ENCODE results near the gene ASAP3.
"Not testable (repeated sequence)": the region's sequence is repeated elsewhere in the genome, so short reads cannot be mapped to it uniquely, and the experiment has no call there.

ASAP3 gene

DNA sequence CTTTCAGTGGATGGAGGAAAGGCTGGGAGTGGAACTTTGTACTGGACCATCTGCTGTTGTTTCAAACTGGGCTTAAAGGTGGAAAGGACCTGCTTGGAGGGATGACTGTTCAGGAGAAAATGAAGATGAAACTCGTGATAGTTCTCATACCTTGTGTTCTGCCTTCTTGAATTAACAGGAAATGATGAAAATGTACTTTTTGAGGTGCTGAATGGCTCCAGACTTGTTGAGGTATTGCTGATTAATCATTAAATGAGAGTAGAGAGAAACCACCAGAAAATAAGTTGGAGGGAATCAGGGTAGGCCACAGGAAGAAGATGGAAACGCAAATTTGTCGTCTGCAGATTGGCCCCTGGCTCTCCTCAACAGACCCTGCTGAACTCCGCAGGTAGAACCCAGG is 88.1 kb downstream of the ASAP3 start:
- no peak for DNase-seq (ENCODE audit: low read depth)

DNA sequence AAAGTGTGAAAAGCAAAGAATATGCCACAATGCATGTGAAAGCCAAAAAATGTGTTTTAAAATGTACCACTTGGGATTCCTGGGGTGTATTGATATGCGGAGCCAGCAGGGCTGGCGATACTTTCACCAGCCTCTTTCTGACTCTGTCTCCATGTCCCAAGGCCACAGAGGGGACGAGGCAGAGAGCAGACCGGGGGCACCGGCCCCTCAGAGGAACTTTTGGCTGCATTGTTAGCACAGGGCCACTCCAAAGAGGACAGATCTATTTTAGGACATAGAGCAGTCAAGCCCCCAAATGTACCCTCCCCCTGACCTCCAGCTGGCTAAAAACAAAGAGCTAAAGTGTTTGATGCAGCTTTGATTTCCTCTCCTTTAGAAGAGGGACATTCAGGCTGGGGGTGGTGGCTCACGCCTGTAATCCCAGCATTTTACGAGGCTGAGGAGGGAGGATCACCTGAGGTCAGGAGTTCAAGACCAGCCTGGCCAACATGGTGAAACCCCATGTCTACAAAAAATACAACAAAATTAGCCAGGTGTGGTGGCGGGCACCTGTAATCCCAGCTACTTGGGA is 88.7 kb downstream of the ASAP3 start:
- no peak for DNase-seq (ENCODE audit: low read depth)

DNA sequence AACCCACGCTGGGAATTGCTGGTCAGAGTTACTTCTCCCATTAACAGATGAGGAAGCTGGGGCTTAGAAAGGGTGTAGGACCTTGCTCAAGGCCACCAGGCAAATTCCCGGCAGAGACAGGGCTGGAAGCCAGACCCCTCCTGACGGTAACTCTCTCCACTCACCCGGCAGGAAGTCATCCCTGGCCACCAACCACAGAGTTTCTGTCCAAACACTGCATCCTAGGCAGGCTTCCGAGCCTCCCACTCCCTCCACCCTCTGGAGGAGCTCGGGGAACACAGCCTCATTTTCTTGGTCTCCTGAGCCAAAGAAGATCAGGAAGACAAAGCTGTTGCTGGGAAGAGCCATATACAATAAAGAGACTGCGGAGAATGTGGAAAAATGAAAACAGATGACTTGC is 89.3 kb downstream of the ASAP3 start:
- DNase-seq (ENCODE audit: low read depth): no peak

DNA sequence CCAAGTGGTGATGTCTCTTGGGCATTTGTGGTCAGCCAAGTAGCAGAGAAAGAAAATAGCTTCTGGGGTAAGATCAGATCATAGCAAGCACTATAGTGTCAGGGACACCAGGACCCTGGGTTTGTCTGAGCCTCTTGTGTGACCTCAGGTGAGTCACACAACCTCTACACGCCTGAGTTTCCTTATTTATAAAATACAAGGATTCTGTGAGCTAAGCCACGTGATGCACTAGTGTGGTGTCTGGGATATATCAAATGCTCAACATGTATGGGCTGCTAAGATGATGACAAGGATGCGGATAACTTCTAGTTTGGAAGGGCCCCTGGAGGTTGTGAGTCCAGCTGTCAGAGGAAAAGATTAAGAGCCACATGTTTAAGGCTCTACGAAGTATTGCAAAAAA is 89.8 kb downstream of the ASAP3 start:
- DNase-seq (ENCODE audit: low read depth): no peak

DNA sequence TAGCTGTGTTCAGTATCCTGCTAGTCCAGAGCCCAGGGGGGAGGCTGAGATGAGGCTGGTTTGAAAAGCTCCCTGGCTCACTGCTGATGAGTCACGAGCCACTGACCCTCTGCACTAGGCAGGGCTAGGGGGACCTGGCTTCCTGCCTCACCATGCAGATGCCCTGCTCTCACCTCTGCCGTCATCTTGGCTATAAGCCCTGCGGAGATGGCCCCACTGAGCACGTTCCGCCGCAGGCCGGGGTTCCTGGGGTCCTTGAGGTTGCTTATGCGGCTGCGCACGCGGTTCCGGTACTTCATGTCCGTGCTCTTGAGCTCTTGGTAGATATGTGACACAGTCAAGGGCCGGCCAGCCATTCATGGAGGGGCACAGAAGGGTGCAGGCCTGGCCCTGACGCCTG is 90.3 kb downstream of the ASAP3 start:
- DNase-seq (ENCODE audit: low read depth): no peak

DNA sequence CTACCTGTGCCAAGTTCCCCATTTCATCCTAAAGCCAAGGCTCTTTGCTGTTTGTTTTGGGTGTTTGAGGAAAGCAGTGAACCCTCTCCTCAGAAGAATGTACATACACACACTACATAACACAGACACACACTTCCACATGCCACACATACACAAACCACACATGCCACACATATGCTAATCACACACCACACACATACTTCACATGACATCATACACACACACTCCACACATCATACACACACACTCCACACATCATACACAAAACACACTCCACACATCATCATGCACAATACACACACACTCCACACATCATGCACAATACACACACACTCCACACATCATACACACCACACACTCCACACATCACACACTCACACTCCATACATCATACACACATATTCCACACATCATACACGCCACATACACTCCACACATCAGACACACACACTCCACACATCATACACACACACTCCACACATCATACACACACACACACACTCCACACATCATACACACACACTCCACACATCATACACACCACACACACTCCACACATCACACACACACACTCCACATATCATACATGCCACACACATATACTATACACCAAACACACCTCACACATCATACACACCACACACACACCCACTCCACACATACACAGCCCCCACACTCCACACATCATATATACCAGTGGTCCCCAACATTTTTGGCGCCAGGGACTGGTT is 91.7 kb downstream of the ASAP3 start:
- DNase-seq (ENCODE audit: low read depth): no peak

DNA sequence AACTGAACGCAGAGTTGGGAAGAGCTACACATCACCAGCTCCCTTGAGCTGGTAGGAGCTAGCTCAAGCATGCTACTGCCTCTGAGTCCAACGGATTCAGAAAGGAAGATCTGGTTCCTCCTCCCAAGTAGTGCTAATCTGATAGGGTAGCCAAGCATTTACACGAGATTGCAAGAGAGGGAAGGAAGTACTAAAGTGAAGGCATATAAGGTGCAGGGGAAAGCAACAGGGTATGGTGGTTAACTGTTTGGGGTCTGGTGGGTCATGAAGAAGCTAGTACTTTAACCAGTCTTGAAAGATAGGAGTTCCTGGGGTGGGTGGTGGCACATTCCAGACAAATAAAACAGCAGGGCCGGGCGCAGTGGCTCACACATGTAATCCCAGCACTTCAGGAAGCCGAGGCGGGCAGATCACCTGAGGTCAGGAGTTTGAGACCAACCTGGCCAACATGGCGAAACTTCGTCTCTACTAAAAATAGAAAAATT is 94.1 kb downstream of the ASAP3 start:
- DNase-seq (ENCODE audit: low read depth): no peak

DNA sequence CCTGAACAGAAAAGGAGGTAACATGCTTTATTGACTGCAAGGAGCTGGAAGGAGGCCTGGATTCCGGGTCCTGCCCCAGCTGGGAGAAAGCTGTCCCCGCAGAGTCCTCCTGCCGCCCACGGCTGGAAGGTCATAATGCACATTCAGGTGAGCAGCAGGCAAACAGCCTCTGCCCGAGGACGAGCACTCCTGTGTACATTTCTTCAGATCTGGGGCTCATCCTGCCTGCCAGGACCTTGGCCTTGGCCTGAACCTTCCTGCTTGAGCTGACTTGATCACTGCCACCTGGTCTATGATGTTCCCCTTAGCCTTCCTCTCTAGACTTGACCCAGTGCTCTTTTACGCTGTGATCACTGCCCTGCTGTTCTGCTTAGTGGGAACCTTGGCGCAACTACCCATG is 96.5 kb downstream of the ASAP3 start:
- no peak for DNase-seq (ENCODE audit: low read depth)

DNA sequence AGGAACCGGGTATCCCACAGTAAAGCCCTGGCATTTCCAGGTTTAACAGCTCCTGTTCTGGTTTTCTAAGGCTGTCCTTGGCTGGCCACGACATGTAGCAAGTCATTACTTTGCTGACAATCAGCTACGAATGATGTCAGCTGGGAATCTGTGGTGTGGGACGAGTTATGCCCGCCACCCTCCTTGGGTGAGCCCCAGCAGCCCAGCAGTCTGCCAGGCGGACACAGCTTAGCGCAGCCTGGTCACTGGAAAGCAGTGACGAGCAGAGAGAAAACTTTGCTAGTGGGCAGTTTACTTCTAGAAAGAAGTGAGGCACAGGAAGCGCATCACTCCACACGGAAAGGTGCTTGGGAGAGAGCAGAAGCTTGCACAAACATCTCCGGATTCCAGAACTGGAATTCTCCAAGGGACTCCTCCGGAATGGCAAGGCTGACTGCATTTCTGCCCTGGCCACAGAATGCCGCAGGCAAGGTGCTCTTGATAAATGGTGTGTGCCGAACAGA is 98.8 kb downstream of the ASAP3 start:
- no peak for DNase-seq (ENCODE audit: low read depth)

DNA sequence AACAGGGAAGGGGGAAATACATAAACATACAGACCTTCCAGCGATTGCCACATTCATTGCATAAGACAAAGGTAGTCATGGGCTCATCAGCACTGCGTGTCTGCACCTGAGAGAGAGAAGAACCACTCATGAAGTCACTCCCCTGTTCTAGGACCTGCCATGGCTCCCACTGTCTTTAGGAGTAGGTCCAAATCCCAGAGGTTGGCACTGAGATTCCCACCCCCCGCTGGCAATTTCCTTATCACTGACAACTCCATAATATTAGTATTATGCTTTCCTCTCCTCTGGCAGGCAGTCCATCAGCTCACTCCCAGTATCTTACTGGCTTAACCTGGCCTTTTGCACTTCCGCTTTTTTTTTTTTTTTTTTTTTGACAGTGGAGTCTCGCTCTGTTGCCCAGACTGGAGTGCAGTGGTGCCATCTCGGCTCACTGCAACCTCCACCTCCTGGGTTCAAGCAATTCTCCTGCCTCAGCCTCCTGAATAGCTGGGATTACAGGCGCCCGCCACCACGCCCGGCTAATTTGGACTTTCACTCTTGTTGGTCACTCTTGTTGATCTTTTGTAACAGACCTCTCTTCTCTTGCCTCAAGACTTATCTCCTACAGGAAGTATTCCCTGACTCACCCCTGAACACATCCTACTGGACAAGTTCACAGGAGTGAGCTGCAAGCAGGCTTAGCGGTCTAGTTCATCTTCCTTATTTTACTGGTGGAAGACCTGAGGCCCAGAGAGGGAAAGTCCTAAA is 99.5 kb downstream of the ASAP3 start:
- no peak for DNase-seq (ENCODE audit: low read depth)

DNA sequence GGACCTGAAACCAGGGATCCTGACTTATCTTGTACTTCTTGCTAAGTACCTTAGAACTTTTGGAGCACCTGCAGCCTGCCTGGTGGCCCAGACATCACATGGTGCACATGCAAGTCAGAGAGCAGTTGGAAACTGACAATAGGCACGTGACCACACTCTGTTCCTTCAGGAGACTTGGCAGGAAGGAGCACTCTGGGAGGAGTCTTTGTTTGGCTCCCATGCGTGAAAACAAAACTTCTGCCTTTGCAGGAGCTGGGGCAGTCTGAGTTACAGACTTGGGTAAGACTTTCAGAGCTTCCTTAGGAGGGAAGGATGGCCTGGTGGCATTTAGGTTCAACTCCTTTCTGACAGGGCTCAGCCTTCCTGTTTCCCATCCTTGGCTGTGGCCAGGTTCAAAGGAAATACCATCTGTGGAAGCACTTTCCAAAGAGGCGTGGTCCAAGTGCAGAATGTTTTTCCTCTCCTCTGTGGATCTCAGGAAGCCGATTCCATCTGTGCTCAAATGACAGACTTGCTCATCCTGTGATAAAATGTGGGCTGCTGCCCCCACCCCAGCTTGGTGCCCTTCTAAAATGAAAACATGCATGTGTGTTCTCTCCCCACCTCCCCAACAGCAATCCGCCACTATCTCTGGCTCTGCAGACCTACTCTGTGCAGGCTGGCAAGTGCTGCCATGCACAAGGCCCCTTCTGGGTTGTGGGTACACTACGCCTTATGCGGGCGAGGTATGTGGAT is 100.2 kb downstream of the ASAP3 start:
- DNase-seq (ENCODE audit: low read depth): no peak

DNA sequence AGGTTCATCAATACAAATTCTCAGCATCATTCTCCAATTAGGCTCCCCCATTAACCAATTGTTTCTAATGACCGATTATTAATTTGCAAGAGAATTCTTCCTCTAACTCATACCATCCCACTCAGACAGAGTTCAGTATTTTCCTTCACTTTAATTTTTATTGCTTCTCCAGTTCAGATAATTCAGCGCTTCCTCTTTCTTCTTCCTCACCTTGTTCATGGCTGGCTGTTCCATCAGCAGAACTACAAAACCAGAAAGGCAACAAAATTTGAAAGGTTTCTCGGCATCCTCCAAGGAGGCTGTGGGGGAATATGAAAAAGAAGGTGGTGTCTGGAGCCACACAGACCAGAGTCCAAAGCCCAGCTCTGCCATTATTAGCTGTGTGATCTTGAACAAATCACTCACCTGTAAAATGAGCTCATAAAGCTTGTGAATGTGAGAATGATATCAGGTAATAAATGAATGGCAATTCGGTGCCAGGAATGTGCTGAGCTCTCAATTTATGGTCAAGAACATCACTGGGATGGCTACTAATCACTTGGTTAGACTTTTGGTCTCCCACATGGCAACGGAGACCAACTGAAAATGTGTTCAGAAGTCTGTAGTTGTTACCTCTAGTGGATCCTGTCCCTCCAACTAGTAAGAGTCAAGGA is 102.6 kb downstream of the ASAP3 start:
- no peak for DNase-seq (ENCODE audit: low read depth)

DNA sequence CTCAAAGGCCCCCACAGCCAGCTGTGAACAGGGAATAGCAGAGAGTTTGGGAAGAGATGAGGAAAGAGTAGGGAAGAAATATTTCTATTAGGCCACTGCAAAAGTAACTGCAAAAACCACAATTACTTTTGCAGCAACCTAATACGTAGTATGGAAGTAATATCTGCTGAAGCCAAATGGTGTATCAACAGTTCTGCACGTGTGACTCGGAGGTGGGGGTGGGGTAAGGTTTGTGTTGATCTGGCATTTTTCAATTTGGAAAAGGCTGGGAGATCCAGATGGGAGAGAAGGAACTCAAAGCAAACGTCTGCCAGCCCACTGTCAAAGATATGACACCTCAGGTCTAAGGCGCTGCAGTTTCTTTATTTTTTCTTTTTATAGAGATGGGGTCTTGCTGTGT is 103.3 kb downstream of the ASAP3 start:
- no peak for DNase-seq (ENCODE audit: low read depth)

DNA sequence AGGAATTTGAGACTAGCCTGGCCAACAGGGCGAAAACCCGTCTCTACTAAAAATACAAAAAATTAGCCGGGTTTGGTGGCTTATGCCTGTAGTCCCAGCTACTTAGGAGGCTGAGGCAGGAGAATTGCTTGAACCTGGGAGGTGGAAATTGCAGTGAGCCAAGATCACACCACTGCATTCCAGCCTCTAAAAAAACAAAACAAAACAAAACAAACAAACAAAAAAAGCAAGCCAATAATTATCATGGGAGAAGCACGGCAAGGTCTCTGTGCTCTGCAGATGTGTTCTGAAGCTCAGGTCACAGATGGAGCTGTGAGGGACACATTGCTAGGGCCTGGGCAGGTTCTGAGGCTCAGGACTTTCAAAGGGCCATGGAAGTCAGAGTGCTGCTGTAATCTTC is 103.7 kb downstream of the ASAP3 start:
- DNase-seq (ENCODE audit: low read depth): not testable (repeated sequence)
